Mammary epithelial cell (primary cell): ENCODE results near the gene SAP30L.

ENCODE experiments used
- EZH2 ChIP-seq: IDR thresholded peaks from 2 replicates; pipeline ENCODE4 v1.6.1; 2012; ENCODE audit warnings: low read length, inconsistent platforms, borderline replicate concordance
- TF ChIP-seq, protein P1 (sequence below), 2 donors: IDR thresholded peaks in 1 of 2; conservative IDR thresholded peaks in 1 of 2; 2 replicates each; pipeline ENCODE4 v1.5.1; 2011 to 2012; ENCODE audit warnings: inconsistent platforms in 2 of 2, low read length in 2 of 2, mild to moderate bottlenecking in 2 of 2, control low read depth in 1 of 2, low read depth in 1 of 2; ENCODE audit not compliant: insufficient read depth in 1 of 2; ENCODE audit errors: extremely low read depth in 1 of 2

DNA sequence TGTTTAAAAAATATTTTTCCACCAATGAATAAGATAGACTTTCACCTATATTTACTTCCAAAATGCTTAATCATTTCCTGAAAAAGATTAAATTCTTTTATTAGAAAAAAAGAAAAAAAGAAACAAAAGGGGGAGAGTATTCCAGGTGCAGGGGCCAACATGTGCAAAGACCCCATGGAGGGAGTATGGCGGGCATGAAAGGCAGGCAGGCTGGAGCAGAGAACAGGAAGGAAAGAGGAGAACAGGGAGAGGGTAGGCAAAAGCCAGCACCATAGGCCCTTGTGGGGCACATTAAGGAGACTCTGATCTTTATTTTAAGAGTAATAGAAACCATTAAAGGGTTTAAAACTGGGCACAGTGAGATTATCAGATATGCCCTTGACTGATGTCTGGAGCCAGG is 16.5 kb upstream of the SAP30L start:
- TF ChIP-seq EZH2: no peak
- TF ChIP-seq, protein P1, sequence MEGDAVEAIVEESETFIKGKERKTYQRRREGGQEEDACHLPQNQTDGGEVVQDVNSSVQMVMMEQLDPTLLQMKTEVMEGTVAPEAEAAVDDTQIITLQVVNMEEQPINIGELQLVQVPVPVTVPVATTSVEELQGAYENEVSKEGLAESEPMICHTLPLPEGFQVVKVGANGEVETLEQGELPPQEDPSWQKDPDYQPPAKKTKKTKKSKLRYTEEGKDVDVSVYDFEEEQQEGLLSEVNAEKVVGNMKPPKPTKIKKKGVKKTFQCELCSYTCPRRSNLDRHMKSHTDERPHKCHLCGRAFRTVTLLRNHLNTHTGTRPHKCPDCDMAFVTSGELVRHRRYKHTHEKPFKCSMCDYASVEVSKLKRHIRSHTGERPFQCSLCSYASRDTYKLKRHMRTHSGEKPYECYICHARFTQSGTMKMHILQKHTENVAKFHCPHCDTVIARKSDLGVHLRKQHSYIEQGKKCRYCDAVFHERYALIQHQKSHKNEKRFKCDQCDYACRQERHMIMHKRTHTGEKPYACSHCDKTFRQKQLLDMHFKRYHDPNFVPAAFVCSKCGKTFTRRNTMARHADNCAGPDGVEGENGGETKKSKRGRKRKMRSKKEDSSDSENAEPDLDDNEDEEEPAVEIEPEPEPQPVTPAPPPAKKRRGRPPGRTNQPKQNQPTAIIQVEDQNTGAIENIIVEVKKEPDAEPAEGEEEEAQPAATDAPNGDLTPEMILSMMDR (conservative IDR thresholded peaks at IDR 0.05 in 1 of 2, IDR thresholded peaks at IDR 0.05 in 1 of 2; ENCODE audit: extremely low read depth in 1 of 2, insufficient read depth in 1 of 2, low read depth in 1 of 2, low read length in 2 of 2): no peak
